ENCODE results near the gene TMCC3.
"Not testable (repeated sequence)": the region's sequence is repeated elsewhere in the genome, so short reads cannot be mapped to it uniquely, and the experiment has no call there.

The TMCC3 gene

DNA sequence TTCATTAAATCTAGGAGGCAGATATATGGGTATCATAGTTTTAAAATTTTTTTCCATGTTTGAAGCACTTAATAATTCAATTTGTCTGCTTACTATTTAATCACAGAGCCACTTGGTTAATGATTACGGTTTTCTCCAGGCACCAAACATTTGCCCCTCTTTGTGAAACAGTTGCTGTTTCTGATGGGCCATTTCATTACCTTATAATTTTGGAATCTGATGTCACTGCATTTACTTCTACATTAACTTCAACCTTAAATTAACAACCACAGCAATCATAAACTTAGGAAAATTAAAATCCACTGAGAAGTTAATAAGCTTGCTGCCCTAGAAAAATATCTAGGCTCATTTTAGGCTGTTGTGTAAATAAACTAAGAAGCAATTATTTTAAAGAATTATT, 17.0 kb downstream of the TMCC3 start:
- no peak for DNase-seq

GRCh38 chr12:94631058-94631457, 19.3 kb downstream of the TMCC3 start:
- no peak for DNase-seq

- DNase-seq = no peak
These were observed 21.4 kb downstream of the TMCC3 start for GRCh38 chr12:94628819-94629472.

- no peak for DNase-seq
These were observed 22.0 kb downstream of the TMCC3 start for GRCh38 chr12:94628369-94628768.

DNA sequence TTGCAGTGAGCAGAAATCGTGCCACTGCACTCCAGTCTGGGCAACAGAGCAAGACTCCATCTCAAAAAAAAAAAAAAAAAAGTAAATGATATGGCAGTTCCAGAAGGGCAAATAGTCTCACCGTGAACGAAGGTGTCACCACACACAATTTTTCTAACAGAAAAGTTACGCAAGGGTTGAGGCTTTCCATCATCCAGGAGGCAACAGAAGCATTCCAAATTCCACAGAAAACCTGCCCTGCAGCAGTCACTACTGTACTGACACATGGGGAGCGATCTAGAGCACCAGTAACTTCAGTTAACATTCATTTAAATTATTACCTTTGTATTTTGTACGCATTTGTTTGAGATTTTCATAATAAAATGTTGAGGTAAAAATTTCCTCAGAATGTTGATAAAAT, 24.8 kb downstream of the TMCC3 start:
- no peak for DNase-seq

- no peak for DNase-seq
These were observed 27.0 kb downstream of the TMCC3 start for GRCh38 chr12:94623161-94623920.

- DNase-seq = no peak
These were observed 27.9 kb downstream of the TMCC3 start for GRCh38 chr12:94622475-94622874.

- DNase-seq = no peak
These were observed 28.5 kb downstream of the TMCC3 start for GRCh38 chr12:94621662-94622359.

DNA sequence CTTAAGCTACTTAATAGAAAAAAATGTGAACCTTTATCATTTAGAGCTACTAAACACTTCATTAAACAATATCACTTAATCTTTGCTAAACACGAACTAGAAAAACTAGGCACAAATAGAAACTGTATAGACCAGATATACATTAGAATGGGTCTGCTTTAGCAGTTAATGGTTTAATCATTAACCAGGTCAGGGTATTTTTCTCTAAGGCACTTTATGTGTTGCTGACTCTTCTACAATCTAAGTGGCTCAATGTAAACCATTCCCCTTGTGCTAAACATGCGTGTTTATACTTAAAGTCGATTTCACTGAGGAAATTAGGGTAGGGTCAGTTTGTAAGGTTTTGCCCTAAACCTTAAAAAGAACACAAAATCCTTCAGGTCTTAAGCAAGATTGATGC, 29.7 kb downstream of the TMCC3 start:
- no peak for DNase-seq

- DNase-seq = no peak
These were observed 31.2 kb downstream of the TMCC3 start for GRCh38 chr12:94618995-94619695.

GRCh38 chr12:94617101-94617500, 33.3 kb downstream of the TMCC3 start:
- DNase-seq = no peak

DNA sequence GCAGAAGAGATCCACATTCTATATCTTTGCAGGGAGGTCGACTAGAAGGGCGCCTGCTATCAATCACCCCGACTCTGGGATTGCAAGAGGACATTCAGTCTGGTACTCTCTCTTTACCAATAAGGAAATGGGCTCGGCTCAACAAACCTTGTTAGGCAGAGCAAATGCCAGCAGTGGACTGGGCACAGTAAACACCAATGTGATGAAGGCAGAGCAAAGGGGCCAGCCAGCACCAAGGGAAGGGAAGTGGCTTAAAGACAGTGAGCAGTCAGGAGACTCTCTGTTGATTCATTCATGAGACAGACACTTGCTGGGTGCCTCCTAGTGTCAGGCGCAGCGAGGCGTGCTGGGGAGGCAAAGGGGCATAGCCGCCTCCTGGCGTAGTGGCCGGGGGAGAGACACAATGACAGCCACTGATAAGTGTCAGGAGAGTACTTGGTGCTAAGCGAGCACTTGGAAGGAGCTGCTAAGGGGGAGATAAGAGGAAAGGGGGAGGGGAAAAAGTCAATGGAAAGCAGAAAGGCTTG, 34.1 kb downstream of the TMCC3 start:
- DNase-seq = no peak

DNA sequence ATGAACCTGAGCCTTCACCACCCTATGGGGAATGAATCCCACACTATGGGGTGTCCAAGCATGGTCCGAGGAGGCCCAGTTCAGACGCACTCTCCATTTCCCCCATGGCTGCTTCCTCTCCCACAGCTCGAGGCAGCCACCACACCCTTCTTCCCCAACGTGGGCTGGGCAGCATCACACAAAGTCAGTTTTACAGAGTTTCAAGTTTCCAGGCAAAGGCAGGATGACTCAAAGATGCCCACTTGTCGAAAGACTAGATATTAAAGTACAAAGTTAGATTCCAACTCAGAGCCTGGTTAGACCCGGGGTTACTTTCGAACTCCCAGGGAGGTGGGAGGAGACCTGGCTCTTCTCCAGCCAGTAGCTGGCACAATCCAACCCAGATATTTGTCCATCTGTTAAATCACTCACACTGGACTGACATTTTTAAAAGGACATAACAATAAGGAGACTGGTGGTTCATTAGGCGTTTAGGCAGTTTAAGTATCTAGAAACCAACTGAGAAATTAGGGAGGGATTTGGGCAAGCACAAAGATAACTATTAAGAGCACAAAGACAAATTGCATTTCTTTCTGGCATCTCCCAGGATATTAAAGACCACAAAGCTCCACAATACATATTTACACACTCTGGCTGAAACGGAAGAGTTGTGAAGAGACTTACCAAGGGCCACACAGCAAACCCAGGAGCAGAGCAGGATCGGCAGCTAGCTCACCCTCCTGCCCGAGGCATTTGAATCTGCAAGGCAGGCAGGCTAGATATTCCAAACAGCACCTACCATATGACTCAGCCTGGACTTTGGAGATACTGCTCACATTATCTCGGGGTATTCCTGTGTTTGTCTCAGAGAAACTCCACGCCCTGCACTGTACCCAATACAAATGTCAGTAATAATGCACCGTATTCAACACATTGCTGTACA, 34.8 kb downstream of the TMCC3 start:
- DNase-seq = no peak

- DNase-seq = no peak
These were observed 36.1 kb downstream of the TMCC3 start for GRCh38 chr12:94614288-94614721.

DNA sequence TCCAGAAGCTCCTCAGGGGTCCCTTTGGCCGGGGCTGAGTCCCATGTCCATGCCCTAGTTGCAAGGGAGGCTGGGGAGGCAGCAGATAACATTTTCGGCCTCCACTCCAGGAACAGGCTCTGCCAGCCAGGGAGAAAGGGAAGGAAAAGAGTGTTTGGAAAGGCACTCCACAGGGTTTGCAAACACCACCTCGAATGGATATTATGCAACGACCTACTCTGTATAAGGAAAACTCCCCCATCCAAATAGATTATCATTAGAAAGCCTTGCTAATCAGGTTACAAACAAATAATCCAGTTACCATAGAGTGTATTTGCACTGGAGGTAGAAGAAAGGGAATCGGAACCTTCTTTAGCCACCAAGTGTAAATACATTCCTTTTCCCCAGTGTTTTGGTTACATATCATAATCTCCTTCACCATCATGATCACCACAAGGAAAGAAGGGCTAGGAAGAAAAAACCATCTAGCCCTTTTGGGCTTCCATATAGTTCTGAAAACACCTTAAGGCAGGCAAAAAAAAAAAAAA, 40.4 kb downstream of the TMCC3 start:
- no peak for DNase-seq

- DNase-seq = not testable (repeated sequence)
These were observed 43.5 kb downstream of the TMCC3 start for GRCh38 chr12:94606810-94607209.

DNA sequence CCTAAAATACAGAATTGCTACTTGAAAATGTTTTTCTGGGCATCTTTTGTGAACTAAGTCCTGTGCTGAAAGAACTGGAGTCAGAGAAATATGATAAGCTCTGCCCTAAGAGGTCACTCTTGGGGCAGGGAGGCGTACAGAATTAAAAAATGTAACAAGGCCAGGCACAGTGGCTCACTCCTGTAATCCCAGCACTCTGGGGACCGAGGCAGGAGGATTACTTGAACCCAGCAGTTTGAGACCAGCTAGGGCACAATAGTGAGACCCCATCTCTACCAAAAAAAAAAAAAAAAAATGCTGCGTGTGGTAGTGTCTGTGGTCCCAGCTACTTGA, 46.0 kb downstream of the TMCC3 start:
- no peak for DNase-seq

DNA sequence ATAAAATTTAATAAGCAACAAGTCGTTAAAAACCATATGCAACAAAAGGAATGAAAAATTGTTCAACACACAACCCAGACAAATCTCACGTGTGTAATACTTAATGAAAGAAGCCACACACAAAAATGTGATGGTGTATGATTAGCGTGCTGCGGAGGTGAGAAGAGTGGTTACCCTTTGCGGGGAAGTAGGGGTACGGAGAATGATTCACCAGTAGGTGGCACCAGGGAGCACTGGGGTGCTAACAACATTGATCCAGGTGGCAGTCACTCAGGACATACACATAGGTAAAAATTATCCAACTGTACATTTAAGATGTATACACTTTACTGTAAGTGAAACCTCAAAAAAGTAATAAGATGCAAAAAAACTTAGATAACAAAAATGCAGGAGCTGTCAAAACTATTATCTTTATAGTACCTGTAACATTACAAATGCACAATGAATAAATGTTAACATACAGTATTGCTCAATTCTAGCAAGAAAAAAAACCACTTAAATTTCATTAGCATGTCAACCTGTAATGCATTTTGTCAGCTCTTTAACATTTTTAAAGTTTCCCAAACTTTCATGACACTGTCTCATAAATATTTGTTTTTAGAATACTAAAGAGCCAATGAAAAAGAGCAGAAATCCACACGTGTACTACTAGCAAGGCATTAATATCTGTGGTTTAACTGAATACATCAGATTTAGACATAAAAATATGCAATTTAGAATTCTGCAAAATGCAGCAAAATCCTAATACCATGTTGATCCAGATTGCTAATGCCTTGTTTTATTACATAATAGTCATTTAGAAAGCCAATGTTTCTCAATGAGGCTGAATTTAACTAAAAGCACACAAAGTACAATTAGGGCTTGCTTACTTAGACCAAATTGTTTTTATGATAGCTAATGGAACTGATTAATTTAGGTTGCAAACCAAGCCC, 46.7 kb downstream of the TMCC3 start:
- peak; percentile 48 for DNase-seq

DNA sequence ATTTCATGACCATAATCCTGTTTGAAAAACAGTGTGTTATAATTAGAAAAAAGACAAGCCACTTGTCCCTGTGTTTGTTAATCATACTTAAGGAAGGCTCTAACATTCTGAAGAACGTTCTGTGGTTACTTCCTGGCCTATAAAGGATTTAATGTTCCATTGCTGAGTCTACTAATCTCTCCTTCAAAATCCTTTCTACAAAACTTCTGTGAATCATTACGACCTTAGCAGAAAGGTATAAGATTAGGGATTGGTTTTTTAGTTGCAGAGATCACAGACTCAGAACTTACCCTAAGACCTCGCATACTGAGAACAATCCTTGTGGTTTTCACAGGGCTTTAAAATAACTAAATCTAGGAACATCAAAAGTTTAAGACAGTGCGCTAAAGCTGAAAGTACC, 48.3 kb downstream of the TMCC3 start:
- no peak for DNase-seq

GRCh38 chr12:94601307-94601706, 49.0 kb downstream of the TMCC3 start:
- DNase-seq = not testable (repeated sequence)

GRCh38 chr12:94599189-94599588, 51.2 kb downstream of the TMCC3 start:
- DNase-seq = no peak

Measured in activated CD4-positive, CD25-positive, alpha-beta regulatory T cell treated with anti-CD3 and anti-CD28 coated beads, Interleukin-2, amount 50 U/mL, for 72 hours (primary cell).